H1 (cell line): ENCODE data around the gene CNGB1. TPM values are rescaled to one million over a fixed set of nuclear protein-coding genes. Genes with fewer than 3 reads are reported as not detected.

Source experiments
- CTCF ChIA-PET: fragments of 300-600 bp; sonication (Branson Sonifier 250); formaldehyde crosslinking; loops from one replicate; lab custom pipeline; 2021; ENCODE audit not compliant: partially characterized antibody; lab: Charles Lee
- POLR2A ChIA-PET: fragments of 300-600 bp; sonication (Branson Sonifier 250); formaldehyde crosslinking; loops from one replicate; lab custom pipeline; 2021; ENCODE audit warnings: inconsistent platforms; ENCODE audit not compliant: partially characterized antibody; lab: Charles Lee
- DNase-seq, 2 experiments: peaks; one replicate each; pipeline versions ENCODE4 v3.0.0 to v3.0.0-alpha.2; 2010 to 2022; ENCODE audit warnings: low spot score in 2 of 2, low read depth in 1 of 2, mixed read lengths in 1 of 2
- FAIRE-seq: peaks from 2 replicates; lab custom pipeline; 2011; peaks lifted over from hg19 to GRCh38; lab: Jason Lieb, UNC
- H2AFZ ChIP-seq: 2 replicates; pipeline ENCODE4 v1.8.1; 2012; ENCODE audit warnings: low read length, inconsistent platforms
- H2AK5ac ChIP-seq: 2 replicates; pipeline ENCODE4 v1.6.1; 2013; ENCODE audit warnings: low read depth, low read length
- H2BK120ac ChIP-seq: replicated peaks from 2 replicates; pipeline ENCODE3; 2013; ENCODE audit warnings: low read depth, low read length, inconsistent platforms
- H2BK12ac ChIP-seq: 2 replicates; pipeline ENCODE4 v1.6.1; 2013; ENCODE audit warnings: low read depth, low read length
- H2BK15ac ChIP-seq: 2 replicates; pipeline ENCODE4 v1.6.1; 2013; ENCODE audit warnings: low read length
- H2BK20ac ChIP-seq: 2 replicates; pipeline ENCODE4 v1.6.1; 2013; ENCODE audit warnings: low read length
- H2BK5ac ChIP-seq: 2 replicates; pipeline ENCODE4 v1.6.1; 2013; ENCODE audit warnings: low read depth, low read length
- H3K14ac ChIP-seq: 2 replicates; pipeline ENCODE4 v1.6.1; 2013; ENCODE audit warnings: inconsistent platforms; ENCODE audit not compliant: insufficient read length
- H3K18ac ChIP-seq: 2 replicates; pipeline ENCODE4 v1.6.1; 2013; ENCODE audit warnings: low read length; ENCODE audit errors: extremely low read depth
- H3K23ac ChIP-seq: 2 replicates; pipeline ENCODE4 v1.6.1; 2013; ENCODE audit warnings: inconsistent platforms; ENCODE audit not compliant: insufficient read length
- H3K23me2 ChIP-seq: 2 replicates; pipeline ENCODE4 v1.6.1; 2013; ENCODE audit warnings: low read depth, low read length
- H3K27ac ChIP-seq: 2 replicates; pipeline ENCODE4 v1.6.1; 2011; ENCODE audit warnings: low read depth, low read length, inconsistent platforms
- H3K27me3 ChIP-seq, 4 experiments: replicated peaks in 1 of 4; 1 replicate in 1 of 4; 2 replicates in 3 of 4; pipeline versions ENCODE4 v1.6.1 to v1.8.1; 2011 to 2013; ENCODE audit warnings: low read length in 3 of 4, mild to moderate bottlenecking in 3 of 4, inconsistent platforms in 2 of 4, mixed read lengths in 2 of 4, moderate library complexity in 1 of 4; ENCODE audit not compliant: control insufficient read depth in 3 of 4, insufficient read depth in 3 of 4; ENCODE audit errors: extremely low read depth in 1 of 4
- H3K36me3 ChIP-seq, 4 experiments: 2 replicates each; pipeline versions ENCODE4 v1.6.1 to v1.8.1; 2011 to 2013; ENCODE audit warnings: mild to moderate bottlenecking in 4 of 4, low read length in 3 of 4, moderate library complexity in 2 of 4, control low read depth in 1 of 4, inconsistent platforms in 1 of 4; ENCODE audit not compliant: insufficient read depth in 4 of 4, control insufficient read depth in 2 of 4
- H3K4ac ChIP-seq: replicated peaks from 2 replicates; pipeline ENCODE3; 2013; ENCODE audit warnings: low read length, low read depth, mixed read lengths, inconsistent platforms; ENCODE audit not compliant: insufficient read length
- H3K4me1 ChIP-seq, 4 experiments: replicated peaks in 1 of 4; 1 replicate in 1 of 4; 2 replicates in 3 of 4; pipeline versions ENCODE4 v1.6.1 to v1.8.1; 2011 to 2013; ENCODE audit warnings: low read length in 3 of 4, inconsistent platforms in 2 of 4, mixed read lengths in 1 of 4; ENCODE audit not compliant: insufficient read depth in 4 of 4, control insufficient read depth in 3 of 4
- H3K4me2 ChIP-seq, 2 experiments: 2 replicates each; pipeline versions ENCODE4 v1.6.1 to v1.8.1; 2011 to 2013; ENCODE audit warnings: low read depth in 2 of 2, low read length in 2 of 2, control low read depth in 1 of 2, inconsistent platforms in 1 of 2, mild to moderate bottlenecking in 1 of 2; ENCODE audit not compliant: insufficient read depth in 1 of 2
- H3K4me3 ChIP-seq, 4 experiments: fragments of 200-600, 300-600 bp in 1 of 4; sonication (generic), shearing (Covaris generic), sonication (Bioruptor Twin) in 1 of 4; 2 replicates each; pipeline versions ENCODE4 v1.5.1 to v1.8.1; 2011 to 2016; ENCODE audit warnings: low read length in 4 of 4, low read depth in 3 of 4, control low read depth in 2 of 4, inconsistent platforms in 2 of 4, mild to moderate bottlenecking in 2 of 4, mixed read lengths in 1 of 4, moderate library complexity in 1 of 4; ENCODE audit not compliant: insufficient read depth in 2 of 4; ENCODE audit errors: extremely low read depth in 1 of 4
- H3K56ac ChIP-seq: replicated peaks from 2 replicates; pipeline ENCODE3; 2013; ENCODE audit warnings: low read depth, mild to moderate bottlenecking, mixed read lengths, low read length, inconsistent platforms; ENCODE audit not compliant: insufficient read length
- H3K79me1 ChIP-seq: 2 replicates; pipeline ENCODE4 v1.6.1; 2013; ENCODE audit warnings: low read depth, low read length, control low read depth
- H3K79me2 ChIP-seq, 2 experiments: 2 replicates each; pipeline versions ENCODE4 v1.6.1 to v1.8.1; 2012 to 2013; ENCODE audit warnings: low read length in 2 of 2, mild to moderate bottlenecking in 2 of 2, inconsistent platforms in 1 of 2; ENCODE audit not compliant: insufficient read depth in 2 of 2, control insufficient read depth in 1 of 2
- H3K9ac ChIP-seq, 4 experiments: replicated peaks in 1 of 4; 1 replicate in 1 of 4; 2 replicates in 3 of 4; pipeline versions ENCODE4 v1.6.1 to v1.8.1; 2011 to 2013; ENCODE audit warnings: low read depth in 3 of 4, low read length in 3 of 4, control low read depth in 2 of 4, mild to moderate bottlenecking in 2 of 4, moderate library complexity in 2 of 4, inconsistent platforms in 1 of 4; ENCODE audit errors: extremely low read depth in 1 of 4
- H3K9me3 ChIP-seq, 2 experiments: 2 replicates each; pipeline versions ENCODE4 v1.6.1 to v1.8.1; 2012 to 2013; ENCODE audit warnings: mild to moderate bottlenecking in 2 of 2, moderate library complexity in 2 of 2, control low read depth in 1 of 2, inconsistent platforms in 1 of 2, low read depth in 1 of 2, low read length in 1 of 2, mixed read lengths in 1 of 2; ENCODE audit not compliant: insufficient read depth in 2 of 2
- H4K20me1 ChIP-seq, 2 experiments: replicated peaks in 1 of 2; 2 replicates each; pipeline versions ENCODE3 to v1.8.1; 2011 to 2013; ENCODE audit warnings: inconsistent platforms in 2 of 2, low read length in 2 of 2, mild to moderate bottlenecking in 1 of 2; ENCODE audit not compliant: insufficient read depth in 2 of 2, control insufficient read depth in 1 of 2
- H4K5ac ChIP-seq: 2 replicates; pipeline ENCODE4 v1.6.1; 2013; ENCODE audit warnings: low read length, low read depth, mixed read lengths, inconsistent platforms; ENCODE audit not compliant: insufficient read length
- H4K8ac ChIP-seq: 2 replicates; pipeline ENCODE4 v1.8.0; 2013; ENCODE audit warnings: mild to moderate bottlenecking, moderate library complexity, low read length, inconsistent platforms; ENCODE audit not compliant: insufficient read depth; ENCODE audit errors: extremely low read depth
- H4K91ac ChIP-seq: replicated peaks from 2 replicates; pipeline ENCODE3; 2013; ENCODE audit warnings: low read length, mixed read lengths, inconsistent platforms; ENCODE audit not compliant: insufficient read length
- CEBPB ChIP-seq: IDR thresholded peaks from 2 replicates; pipeline ENCODE4 v1.6.1; 2012; ENCODE audit warnings: low read depth, low read length
- KDM1A ChIP-seq: fragments of 200-600, 300-600 bp; sonication (generic); IDR thresholded peaks from 2 replicates; pipeline ENCODE4 v1.7.1; 2016; ENCODE audit warnings: mild to moderate bottlenecking, low read length, borderline replicate concordance
- MAFK ChIP-seq: IDR thresholded peaks from 2 replicates; pipeline ENCODE4 v1.6.1; 2012; ENCODE audit warnings: low read depth, mild to moderate bottlenecking, improper control_type of control experiment, low read length
- WGBS, 2 experiments: shearing (Covaris generic) in 1 of 2; methylation state at CpG; one replicate each; pipeline versions ENCODE4 v1.1.6 to v1.1.7; 2013 to 2015; ENCODE audit warnings: low lambda C conversion rate in 2 of 2, mixed read lengths in 2 of 2, inconsistent platforms in 1 of 2, low coverage in 1 of 2, missing lambda C conversion rate in 1 of 2; ENCODE audit not compliant: insufficient replicate concordance in 2 of 2, insufficient coverage in 1 of 2, insufficient read length in 1 of 2; ENCODE audit errors: extremely low coverage in 1 of 2, missing lambda C conversion rate in 1 of 2; 5-methylcytosine and 5-hydroxymethylcytosine counted together
- polyA plus RNA-seq, 7 experiments: library from polyadenylated mRNA; depleted of rRNA in 3 of 7; stranded (reverse) in 5 of 7; unstranded in 2 of 7; fragments of >200 nt in 5 of 7; fragments of 200-250 nt in 2 of 7; gene quantifications; 1 replicate in 5 of 7; 2 replicates in 1 of 7; 4 replicates in 1 of 7; pipeline versions ENCODE4 v1.2.1 to v1.2.3, GENCODE V29; 2011 to 2013; ENCODE audit warnings: missing spikeins in 2 of 7, mixed read lengths in 2 of 7
- total RNA-seq: library from RNA; stranded (reverse); fragmentation: NEBNext Ultra II Directional; extraction: Animal tissue kit (Norgen Biotek cat#: 25700); gene quantifications from 2 replicates; pipeline ENCODE4 v1.2.1, GENCODE V29; 2021

The CNGB1 gene
- total and polyA plus RNA-seq, 2 of the 8 experiments (the other 6 are each of a cell fraction or from before 2014, with no cell fraction given), result not detected

DNA sequence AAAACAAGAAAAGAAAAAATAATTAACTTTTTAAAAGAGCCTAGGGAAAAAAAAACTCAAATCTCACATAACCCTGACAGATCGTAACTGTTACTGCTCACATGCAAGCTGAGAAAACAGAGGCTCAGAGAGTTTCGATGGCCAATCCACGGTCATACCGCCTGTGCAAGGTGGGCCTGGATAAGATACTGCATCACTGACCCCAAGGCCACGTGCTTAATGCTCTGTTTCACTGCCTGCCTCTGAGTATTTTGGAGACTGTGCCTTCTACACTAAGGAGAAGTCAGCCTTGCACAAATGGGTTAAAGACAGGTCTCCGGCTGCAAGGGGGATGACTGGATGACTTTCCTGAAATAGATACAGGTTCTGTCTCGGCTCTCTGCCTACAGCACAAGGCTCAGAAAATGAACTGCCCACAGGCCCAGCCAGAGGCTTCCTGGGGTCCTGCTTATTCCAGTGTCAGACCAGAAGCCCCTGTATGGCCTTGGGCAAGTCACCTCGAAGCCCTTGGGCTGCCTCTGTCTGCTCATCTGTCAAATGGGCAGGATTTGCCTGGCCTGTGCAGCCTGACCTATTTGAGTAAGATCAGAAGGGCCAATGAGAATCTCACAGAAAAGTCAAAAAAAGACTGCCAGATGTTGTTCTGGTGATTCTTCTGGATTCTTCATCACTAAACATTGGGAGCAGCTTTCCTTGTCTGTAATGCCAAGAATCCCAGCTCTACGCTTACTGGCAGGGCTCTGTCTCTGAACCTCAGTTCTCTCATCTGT, 25.8 kb downstream of the CNGB1 start:
- Histone ChIP-seq H4K8ac (no peak overlapping the region), H3K79me1 (no peaks in the 10 kb centered on the region), H3K27ac (no peak overlapping the region), H4K91ac (no peak overlapping the region), H3K9ac (no peak overlapping the region), H2AFZ (no peak overlapping the region), H3K27me3 (no peaks in the 10 kb centered on the region), H3K4me1 (no peaks in the 10 kb centered on the region; a peak in 1 of 7 replicates), H3K4ac (no peak overlapping the region), H3K9me3 (no peaks in the 10 kb centered on the region), H2BK120ac (no peak overlapping the region), H3K56ac (no peak overlapping the region), H3K4me3 (no peak overlapping the region), H2BK5ac (no peak overlapping the region), H2BK20ac (no peak overlapping the region), H4K20me1 (no peaks in the 10 kb centered on the region), H3K23me2 (no peaks in the 10 kb centered on the region), H3K36me3 (no peaks in the 10 kb centered on the region), H3K4me2 (no peak overlapping the region), H3K79me2 (no peaks in the 10 kb centered on the region), H3K23ac (no peak overlapping the region), H2AK5ac (no peak overlapping the region), H3K18ac (no peak overlapping the region), H2BK15ac (no peak overlapping the region), H2BK12ac (no peak overlapping the region), H3K14ac (no peak overlapping the region), H4K5ac (no peak overlapping the region)
- 91% methylated on average over 9 of the region's 9 CpGs; no CpG with 5 or more reads in 1 of the 2 experiments for WGBS, 2 experiments
- FAIRE-seq (no peak), DNase-seq (no peak)
- ChIA-PET POLR2A (interaction anchor here (1.4 kb wide), 1 partner anchor 10 kb away, joined by 3 read pairs; no protein-coding TSS in a partner anchor), CTCF (interaction anchor here (0.6 to 5.2 kb wide), 20 partner anchors 8 to 153 kb away, joined by 3 to 28 read pairs (median 4); no protein-coding TSS in a partner anchor)
- TF ChIP-seq CEBPB (no peak), KDM1A (peak; percentile 81), MAFK (no peak)
